Loucy (cell line): ENCODE data around the gene UTP11.

Source experiments
- CTCF ChIP-seq: fragments of 200-600 bp; sonication (generic); conservative IDR thresholded peaks from 2 replicates; pipeline ENCODE4 v1.5.1; 2014; ENCODE audit warnings: mild to moderate bottlenecking, antibody characterized with exemption, low read length
- EZH2phosphoT487 ChIP-seq: fragments of 200-600 bp; IDR thresholded peaks from 2 replicates; pipeline ENCODE4 v1.6.1; 2018; ENCODE audit warnings: antibody characterized with exemption, mild to moderate bottlenecking, moderate library complexity, borderline replicate concordance

- TF ChIP-seq CTCF (peak; percentile 73), EZH2phosphoT487 (no peak)
Observed at GRCh38 chr1:38026592-38027200, 14.2 kb downstream of the UTP11 start.
